NCI-H2081 (cell line): ENCODE measurements around the gene PODN.

Experiments used
- DNase-seq, 2 experiments: peaks; one replicate each; lab custom pipeline; 2025; lab: John Stamatoyannopoulos, UW

The PODN gene

DNA sequence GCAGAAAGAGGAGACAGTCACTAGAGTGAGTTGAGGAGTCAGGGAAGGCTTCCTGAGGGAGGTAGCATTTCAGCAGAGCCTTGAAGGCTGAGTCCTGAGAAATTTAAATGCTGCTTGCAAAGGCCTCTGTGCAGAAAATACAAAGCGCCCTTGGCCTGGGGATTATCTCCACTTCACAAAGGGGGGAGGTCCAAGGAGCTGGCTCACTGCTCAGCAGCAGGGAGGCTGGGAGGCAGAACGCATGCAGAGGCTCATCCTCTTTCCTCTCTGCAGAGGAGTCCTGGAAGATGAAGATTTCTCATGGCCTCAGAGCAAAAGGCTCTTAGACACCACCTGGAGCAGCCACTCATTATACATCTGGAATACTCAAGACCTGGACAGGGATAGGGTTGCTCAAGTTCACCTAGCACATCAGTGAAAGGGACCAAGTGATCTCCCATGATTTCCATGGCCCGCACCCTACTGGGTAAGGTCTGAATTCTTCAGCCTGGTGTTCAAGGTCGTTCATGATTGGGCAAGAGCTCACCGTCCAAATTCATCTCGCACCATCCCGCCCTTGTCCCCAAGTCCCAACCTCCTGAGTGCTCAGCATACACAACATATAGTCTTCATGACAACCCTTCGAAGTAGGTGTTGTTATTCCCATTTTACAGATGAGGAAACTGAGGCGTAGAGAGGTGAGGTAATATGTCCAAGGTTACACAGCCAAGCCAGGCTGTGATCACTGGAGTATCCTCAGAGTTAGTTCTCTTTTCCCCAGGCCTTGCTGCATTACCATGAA is 71.4 kb downstream of the PODN start:
- no peak for DNase-seq

GRCh38 chr1:53134042-53134485 is 72.1 kb downstream of the PODN start:
- no peak for DNase-seq
